AG09309 (cell line): Measurements from ENCODE around the gene FAM47B.

Experiments used
- DNase-seq: peaks from one replicate; pipeline ENCODE4 v3.0.0-alpha.2; 2010; ENCODE audit warnings: low read depth
- H3K4me3 ChIP-seq: 2 replicates; pipeline ENCODE4 v1.5.1; 2011; ENCODE audit warnings: mild to moderate bottlenecking, low read depth, low read length, moderate library complexity; ENCODE audit not compliant: control insufficient read depth
- CTCF ChIP-seq: IDR thresholded peaks from 2 replicates; pipeline ENCODE4 v1.5.1; 2011; ENCODE audit warnings: mild to moderate bottlenecking, low read depth, low read length, inconsistent platforms; ENCODE audit not compliant: insufficient read depth, control insufficient read depth; ENCODE audit errors: missing control alignments

Gene FAM47B

DNA sequence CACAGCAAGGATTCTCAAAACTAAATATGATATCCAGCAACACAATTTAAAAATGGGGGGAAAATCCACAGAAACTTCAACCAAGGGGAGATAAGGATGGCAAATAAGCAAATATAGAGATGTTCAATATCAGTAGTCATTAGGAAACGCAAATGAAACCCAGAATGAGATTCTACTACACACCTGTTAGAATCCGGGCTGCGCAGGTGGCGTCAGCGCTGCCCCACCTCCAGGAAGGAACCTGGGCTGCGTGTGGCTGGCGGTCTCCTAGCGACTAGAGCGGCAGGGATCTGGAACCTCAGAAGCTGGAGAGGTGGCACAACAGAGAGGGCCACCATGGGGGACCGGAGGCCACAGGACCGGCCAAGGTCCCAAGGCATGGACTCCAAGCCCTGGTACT, at the start of gene FAM47B:
FAM47B (plus strand) TSS at position 301 of the 400 bp plus-strand sequence; CDS start at position 337, 36 bp downstream.
- no peak for TF ChIP-seq CTCF
- no peak for DNase-seq
- no peak within 1 kb of the TSS for H3K4me3 ChIP-seq

DNA sequence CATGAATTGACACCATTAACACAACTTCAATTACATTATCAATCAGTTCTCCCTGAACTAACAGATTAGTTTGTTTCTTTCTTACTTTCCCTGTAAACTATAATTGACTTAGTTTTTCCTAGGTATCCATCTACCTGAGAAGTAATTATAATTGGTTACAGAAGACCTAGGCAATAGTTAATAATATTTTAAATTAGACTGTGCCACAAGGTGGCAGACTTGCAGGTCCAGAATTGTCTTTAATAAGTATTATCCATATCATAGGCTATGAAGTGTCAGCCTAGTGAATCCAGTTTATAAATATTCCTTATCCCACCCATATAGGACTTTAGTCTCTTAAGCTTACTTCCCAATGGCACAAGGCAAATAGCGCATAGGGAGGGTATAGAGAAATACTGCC, 48.9 kb upstream of the FAM47B start:
- H3K4me3 ChIP-seq = no peak overlapping the region
- DNase-seq = no peak
- TF ChIP-seq CTCF = no peak

- no peak for DNase-seq
- no peak for TF ChIP-seq CTCF
- H3K4me3 ChIP-seq = no peak overlapping the region
Measured at GRCh38 chrX:34900691-34901090, 41.9 kb upstream of the FAM47B start.

DNA sequence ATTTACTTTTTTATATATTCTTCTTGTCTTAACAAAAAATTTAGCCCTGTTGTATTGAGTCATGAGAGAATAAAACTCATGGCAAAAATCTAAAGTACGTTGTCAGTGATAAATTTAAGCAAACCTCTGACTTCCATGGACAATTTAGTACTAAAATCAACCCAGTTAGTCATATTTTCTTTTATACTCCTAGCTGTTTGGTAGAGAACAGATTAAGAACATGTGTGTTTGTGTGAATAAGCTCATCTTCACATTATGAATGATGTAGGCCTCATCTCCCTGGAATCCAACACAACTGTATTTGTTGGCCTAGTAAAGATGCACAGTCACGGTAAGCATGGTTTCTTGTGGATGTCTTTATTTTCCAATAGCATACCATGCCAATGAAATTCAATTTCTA, 40.8 kb upstream of the FAM47B start:
- no peak for DNase-seq
- no peak overlapping the region for H3K4me3 ChIP-seq
- TF ChIP-seq CTCF = no peak

GRCh38 chrX:34903316-34903715, 39.3 kb upstream of the FAM47B start:
- H3K4me3 ChIP-seq = no peak overlapping the region
- DNase-seq = no peak
- TF ChIP-seq CTCF = no peak

- H3K4me3 ChIP-seq = no peak overlapping the region
- no peak for DNase-seq
- no peak for TF ChIP-seq CTCF
Measured at GRCh38 chrX:34909151-34909550, 33.4 kb upstream of the FAM47B start.
